ENCODE results near the gene COPE.
"Not testable (repeated sequence)": the region's sequence is repeated elsewhere in the genome, so short reads cannot be mapped to it uniquely, and the experiment has no call there.

Gene COPE

GRCh38 chr19:18906605-18907519 is 12.3 kb downstream of the COPE start:
- DNase-seq, result no peak

GRCh38 chr19:18905513-18906236 is 13.5 kb downstream of the COPE start:
- no peak for DNase-seq

GRCh38 chr19:18905058-18905456 is 14.1 kb downstream of the COPE start:
- DNase-seq, result no peak

GRCh38 chr19:18904334-18905057 is 14.7 kb downstream of the COPE start:
- no peak for DNase-seq

- no peak for DNase-seq
Measured at GRCh38 chr19:18903156-18904037, 15.8 kb downstream of the COPE start.

- not testable (repeated sequence) for DNase-seq
Measured at GRCh38 chr19:18902519-18902918, 16.7 kb downstream of the COPE start.

GRCh38 chr19:18901491-18901890 is 17.7 kb downstream of the COPE start:
- no peak for DNase-seq

GRCh38 chr19:18900700-18901481 is 18.3 kb downstream of the COPE start:
- DNase-seq, result no peak

GRCh38 chr19:18899624-18900560 is 19.3 kb downstream of the COPE start:
- DNase-seq, result no peak

- DNase-seq, result no peak
Measured at GRCh38 chr19:18898607-18899408, 20.4 kb downstream of the COPE start.

GRCh38 chr19:18898081-18898606 is 21.0 kb downstream of the COPE start:
- DNase-seq, result no peak

GRCh38 chr19:18897094-18898029 is 21.8 kb downstream of the COPE start:
- no peak for DNase-seq

GRCh38 chr19:18896421-18896841 is 22.8 kb downstream of the COPE start:
- no peak for DNase-seq

- DNase-seq, result no peak
Measured at GRCh38 chr19:18895824-18896341, 23.3 kb downstream of the COPE start, which contains the start of gene CERS1. Gene CERS1, minus strand, starts transcription at chr19:18896158. Its CDS starts 86 bp downstream, at chr19:18896072.

GRCh38 chr19:18895038-18895823 is 24.0 kb downstream of the COPE start:
- no peak for DNase-seq

GRCh38 chr19:18894254-18895037 is 24.7 kb downstream of the COPE start:
- peak; percentile 71 for DNase-seq

Measured in NCI-H524 treated with DMSO at 0.1 percent for 48 hours (cell line).